Heart left ventricle (tissue), 16 donors: ENCODE measurements around the gene CST2. TPM values are rescaled to one million over a fixed set of nuclear protein-coding genes. Genes with fewer than 3 reads are reported as not detected.
A peak's percentile ranks its signal among the peaks of the same experiment; 100 is the strongest.

Source experiments
- ATAC-seq, 4 donors: fragments of 200-7000 bp; cut with Tn5 transposase; one replicate each; pipeline ENCODE4 v1.9.1; 2020 to 2022; ENCODE audit warnings: moderate library complexity in 4 of 4, mild to moderate bottlenecking in 3 of 4, moderate number of reproducible peaks in 1 of 4
- DNase-seq, 5 donors: peaks; one replicate each; pipeline ENCODE4 v3.0.0-alpha.2; 2020
- H3K27ac ChIP-seq, 12 donors: fragments of 200-600 bp; sonication (generic) in 4 of 12; one replicate each; pipeline versions ENCODE4 v1.5.0 to v1.8.0; 2016 to 2022; ENCODE audit warnings: mild to moderate bottlenecking in 2 of 12
- H3K27me3 ChIP-seq, 9 donors: fragments of 200-600 bp; sonication (generic) in 2 of 9; one replicate each; pipeline versions ENCODE4 v1.5.1 to v1.8.0; 2016 to 2022; ENCODE audit warnings: mild to moderate bottlenecking in 3 of 9
- H3K36me3 ChIP-seq, 9 donors: fragments of 200-600 bp; sonication (generic) in 2 of 9; one replicate each; pipeline versions ENCODE4 v1.5.0 to v1.8.0; 2018 to 2022; ENCODE audit warnings: mild to moderate bottlenecking in 2 of 9
- H3K4me1 ChIP-seq, 12 donors: fragments of 200-600 bp; sonication (generic) in 4 of 12; one replicate each; pipeline versions ENCODE4 v1.5.0 to v1.8.0; 2016 to 2022; ENCODE audit warnings: mild to moderate bottlenecking in 3 of 12
- H3K4me3 ChIP-seq, 12 donors: fragments of 200-600 bp; sonication (generic) in 4 of 12; one replicate each; pipeline versions ENCODE4 v1.5.0 to v1.8.0; 2017 to 2022; ENCODE audit warnings: mild to moderate bottlenecking in 9 of 12, moderate library complexity in 4 of 12
- H3K9me3 ChIP-seq, 12 donors: fragments of 200-600 bp; sonication (generic) in 4 of 12; one replicate each; pipeline versions ENCODE4 v1.5.0 to v1.8.0; 2016 to 2022; ENCODE audit warnings: mild to moderate bottlenecking in 1 of 12
- POLR2A ChIP-seq, 2 donors: fragments of 450-650 bp; IDR thresholded peaks; one replicate each; pipeline ENCODE4 v1.6.1; 2017; ENCODE audit warnings: antibody characterized with exemption in 2 of 2, mild to moderate bottlenecking in 2 of 2, moderate library complexity in 2 of 2
- WGBS, 4 donors: extraction: QIAGEN DNeasy Blood & Tissue Kit in 2 of 4; methylation state at CpG; one replicate each; pipeline versions ENCODE4 v1.1.5 to v1.1.7; 2013 to 2018; 5-methylcytosine and 5-hydroxymethylcytosine counted together
- intact Hi-C, 10 donors: fragments of 100-400 bp; cut with DNase I; formaldehyde crosslinking; loops; one replicate each; pipeline versions ENCODE4 v1.11.1 to v1.14.2; 2022
- long read RNA-seq, 3 donors: library from polyadenylated mRNA; unstranded; transcript quantifications; one replicate each; pipeline ENCODE4 v2.0.0, GENCODE V29; 2020 to 2021
- polyA plus RNA-seq, 2 donors: library from polyadenylated mRNA; stranded (reverse); fragments of 200-250 nt; gene quantifications; one replicate each; pipeline ENCODE4 v1.2.3, GENCODE V29; 2013
- total RNA-seq, 9 donors: library from RNA; depleted of rRNA in 2 of 9; stranded (reverse); fragments of >200 nt in 2 of 9; fragmentation: NEBNext Ultra II Directional in 3 of 9; extraction: Animal tissue kit (Norgen Biotek cat#: 25700) in 3 of 9; gene quantifications; one replicate each; pipeline versions ENCODE4 v1.1.0 to v1.2.4, GENCODE V29; 2016 to 2023
- TF ChIP-seq, protein P1 (sequence below), 12 donors: fragments of 200-600 bp; sonication (generic) in 4 of 12; IDR thresholded peaks; one replicate each; pipeline versions ENCODE4 v1.5.0 to v1.8.0; 2018 to 2022; ENCODE audit warnings: antibody characterized with exemption in 12 of 12, mild to moderate bottlenecking in 5 of 12
- donor health status: ischemic (EF 13 %, LVEDD 7.1; RV severe dilation, severe dysfunction).
- donor health status: healthy with polysubstance abuse.
- donor health status: DM: no; HTN: yes; CAD: no.
- donor health status: DM: no; HTN: no; CAD: no.
- donor health status: ischemic (EF 25% LVEDD 6.9; RV normal size, moderate dysfunction).
- donor health status: ischemic (EF 25% LVEDD 5.7; RV mildly dilated, moderate dysfunction).
- donor health status: healthy.
- donor health status: DM: yes; HTN: yes; CAD: no.
- donor health status: ischemic (EF 35%, LVEDD 5.7; RV mildly dilated, moderate dysfunction).
- donor health status: nonischemic (EF 11% LVEDD 7.7; RV severe dilation, severe dysfunction).
- donor health status: DM: yes; HTN: yes; CAD: no.
- donor health status: PGD.
- donor health status: ischemic (EF 29% LVEDD 5.4; RV normal size, mild dysfunction).
- donor health status: nonischemic (EF 23%, LVEDD 6.1; RV moderate dilation, normal function).

The CST2 gene, protein sequence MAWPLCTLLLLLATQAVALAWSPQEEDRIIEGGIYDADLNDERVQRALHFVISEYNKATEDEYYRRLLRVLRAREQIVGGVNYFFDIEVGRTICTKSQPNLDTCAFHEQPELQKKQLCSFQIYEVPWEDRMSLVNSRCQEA
- total RNA-seq (under 1 TPM in 2 of 9 donors, not detected in 7; 0.37 to 0.56 TPM), polyA plus RNA-seq (not detected)
- long read RNA-seq, donor 1: 0 reads
- long read RNA-seq, donor 2: 0 reads
- long read RNA-seq, donor 3: 0 reads

DNA sequence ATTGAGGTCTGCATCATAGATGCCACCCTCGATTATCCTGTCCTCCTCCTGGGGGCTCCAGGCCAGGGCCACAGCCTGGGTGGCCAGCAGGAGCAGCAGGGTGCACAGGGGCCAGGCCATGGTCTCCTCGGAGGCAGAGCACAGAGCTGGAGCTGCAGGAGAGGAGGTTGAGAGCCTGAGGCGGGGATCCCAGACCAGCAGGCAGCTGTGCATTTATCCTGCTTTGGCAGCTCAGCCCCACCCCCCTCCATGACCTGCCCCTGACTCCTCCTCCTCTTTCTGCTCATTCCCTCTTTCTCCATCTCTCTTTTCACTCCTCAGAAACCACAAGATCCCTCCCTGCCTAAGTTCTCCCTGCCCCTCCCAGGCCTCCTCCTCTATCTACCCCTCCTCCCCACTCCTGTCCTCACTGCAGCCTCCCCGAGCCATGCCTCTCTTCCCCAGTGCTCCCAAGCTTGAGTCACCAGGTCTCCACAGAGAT is at the start of gene CST2:
CST2 (minus strand) TSS at position 189 of the 481 bp plus-strand sequence; CDS start at position 120, 69 bp downstream.
- TF ChIP-seq, protein P1, sequence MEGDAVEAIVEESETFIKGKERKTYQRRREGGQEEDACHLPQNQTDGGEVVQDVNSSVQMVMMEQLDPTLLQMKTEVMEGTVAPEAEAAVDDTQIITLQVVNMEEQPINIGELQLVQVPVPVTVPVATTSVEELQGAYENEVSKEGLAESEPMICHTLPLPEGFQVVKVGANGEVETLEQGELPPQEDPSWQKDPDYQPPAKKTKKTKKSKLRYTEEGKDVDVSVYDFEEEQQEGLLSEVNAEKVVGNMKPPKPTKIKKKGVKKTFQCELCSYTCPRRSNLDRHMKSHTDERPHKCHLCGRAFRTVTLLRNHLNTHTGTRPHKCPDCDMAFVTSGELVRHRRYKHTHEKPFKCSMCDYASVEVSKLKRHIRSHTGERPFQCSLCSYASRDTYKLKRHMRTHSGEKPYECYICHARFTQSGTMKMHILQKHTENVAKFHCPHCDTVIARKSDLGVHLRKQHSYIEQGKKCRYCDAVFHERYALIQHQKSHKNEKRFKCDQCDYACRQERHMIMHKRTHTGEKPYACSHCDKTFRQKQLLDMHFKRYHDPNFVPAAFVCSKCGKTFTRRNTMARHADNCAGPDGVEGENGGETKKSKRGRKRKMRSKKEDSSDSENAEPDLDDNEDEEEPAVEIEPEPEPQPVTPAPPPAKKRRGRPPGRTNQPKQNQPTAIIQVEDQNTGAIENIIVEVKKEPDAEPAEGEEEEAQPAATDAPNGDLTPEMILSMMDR (IDR thresholded peaks at IDR 0.05): no peak
- no peak for TF ChIP-seq POLR2A (IDR thresholded peaks at IDR 0.05)
- ATAC-seq (no peak), DNase-seq (no peak)
- 47 to 59% (median 50%) methylated on average over 4 of the region's 4 CpGs for WGBS, 4 donors
- no peaks in the 10 kb centered on the region for H3K4me1 ChIP-seq
- no peaks in the 10 kb centered on the region for H3K36me3 ChIP-seq
- H3K4me3 ChIP-seq: no peak within 1 kb of the TSS
- no peak within 1 kb of the TSS for H3K27ac ChIP-seq
- intact Hi-C loops: no loop called here
- H3K27me3 ChIP-seq: no peaks in the 10 kb centered on the region
- no peaks in the 10 kb centered on the region for H3K9me3 ChIP-seq

DNA sequence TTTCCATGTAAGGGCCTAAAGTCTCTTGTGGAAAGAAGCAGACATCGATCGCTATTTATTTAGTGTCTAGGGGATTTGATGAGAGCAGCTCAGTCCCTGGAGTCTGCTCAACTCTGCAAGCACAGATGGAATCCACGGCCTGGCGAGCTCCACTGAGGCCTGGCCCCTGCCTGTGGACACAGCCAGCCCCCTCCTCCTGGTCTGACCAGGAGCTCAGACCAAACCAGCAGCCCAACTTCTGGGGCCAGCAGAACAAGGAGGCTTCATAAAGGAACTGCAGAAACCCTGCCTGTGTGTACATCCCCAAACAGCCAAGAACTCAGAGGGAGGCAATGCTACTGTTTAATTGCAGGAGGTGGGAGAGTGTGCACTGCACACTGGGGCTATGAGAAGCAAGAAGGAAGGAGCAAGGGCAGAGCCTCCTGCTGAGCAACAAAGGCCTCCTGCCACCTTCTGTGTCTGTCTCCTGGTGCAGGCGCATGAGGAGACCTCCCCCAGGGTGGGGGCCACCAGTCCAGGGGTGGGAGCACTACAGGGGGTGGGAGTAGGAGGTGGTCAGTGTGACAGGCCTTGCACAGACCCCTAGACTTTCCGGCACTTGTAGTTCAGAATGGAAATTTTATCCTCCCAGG is 49.2 kb upstream of the CST2 start:
- Histone ChIP-seq H3K27ac (peak overlapping the region in 1 of 12 donors; percentile 1), H3K4me3 (no peak overlapping the region), H3K9me3 (no peaks in the 10 kb centered on the region), H3K27me3 (peaks cover 0 to 26% (median 9%) of the 10 kb centered on the region in 9 donors), H3K36me3 (no peaks in the 10 kb centered on the region), H3K4me1 (no peaks in the 10 kb centered on the region)
- intact Hi-C loops: loop anchor here in 1 of 10 donors (10.0 kb wide), 1 partner anchor 61 kb away; no protein-coding TSS in a partner anchor
- ATAC-seq (no peak), DNase-seq (no peak)
- WGBS, 4 donors: 68 to 85% (median 78%) methylated on average over 4 to 6 of the region's 6 CpGs
- no peak for TF ChIP-seq POLR2A (IDR thresholded peaks at IDR 0.05)
- TF ChIP-seq, protein P1 (IDR thresholded peaks at IDR 0.05): no peak

DNA sequence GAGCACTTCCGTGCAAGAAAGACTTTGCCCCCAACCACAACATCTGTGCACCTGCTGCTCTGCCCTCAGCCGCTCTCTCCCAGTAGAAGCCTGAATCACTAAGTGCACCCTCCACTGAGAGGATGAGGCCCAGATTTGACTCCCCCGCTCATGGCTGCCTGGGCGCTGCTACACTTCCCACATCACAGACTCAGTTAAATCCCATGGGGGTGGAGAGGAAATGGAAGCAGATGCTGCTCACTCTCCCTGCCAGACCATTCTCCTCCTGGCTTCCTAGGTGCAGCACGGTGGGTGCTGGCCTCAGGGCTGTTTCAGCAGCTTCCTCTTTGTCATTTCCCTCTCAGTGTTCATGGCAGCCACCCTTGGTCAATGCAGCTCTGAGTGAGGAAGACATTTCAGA is 48.2 kb upstream of the CST2 start:
- H3K9me3 ChIP-seq: no peaks in the 10 kb centered on the region
- H3K36me3 ChIP-seq: no peaks in the 10 kb centered on the region
- intact Hi-C loops: loop anchor here in 2 of 10 donors (5.0 to 10.0 kb wide), 2 partner anchors 48 to 60 kb away; no protein-coding TSS in a partner anchor
- 44 to 69% (median 63%) methylated on average over 5 of the region's 5 CpGs for WGBS, 4 donors
- TF ChIP-seq, protein P1 (IDR thresholded peaks at IDR 0.05): no peak
- no peak for TF ChIP-seq POLR2A (IDR thresholded peaks at IDR 0.05)
- DNase-seq (no peak), ATAC-seq (peak in 2 of 4 donors; percentile 26 to 62)
- no peaks in the 10 kb centered on the region for H3K4me1 ChIP-seq
- no peak overlapping the region for H3K4me3 ChIP-seq
- H3K27ac ChIP-seq: no peak overlapping the region
- peaks cover 0 to 36% (median 9%) of the 10 kb centered on the region in 9 donors for H3K27me3 ChIP-seq

DNA sequence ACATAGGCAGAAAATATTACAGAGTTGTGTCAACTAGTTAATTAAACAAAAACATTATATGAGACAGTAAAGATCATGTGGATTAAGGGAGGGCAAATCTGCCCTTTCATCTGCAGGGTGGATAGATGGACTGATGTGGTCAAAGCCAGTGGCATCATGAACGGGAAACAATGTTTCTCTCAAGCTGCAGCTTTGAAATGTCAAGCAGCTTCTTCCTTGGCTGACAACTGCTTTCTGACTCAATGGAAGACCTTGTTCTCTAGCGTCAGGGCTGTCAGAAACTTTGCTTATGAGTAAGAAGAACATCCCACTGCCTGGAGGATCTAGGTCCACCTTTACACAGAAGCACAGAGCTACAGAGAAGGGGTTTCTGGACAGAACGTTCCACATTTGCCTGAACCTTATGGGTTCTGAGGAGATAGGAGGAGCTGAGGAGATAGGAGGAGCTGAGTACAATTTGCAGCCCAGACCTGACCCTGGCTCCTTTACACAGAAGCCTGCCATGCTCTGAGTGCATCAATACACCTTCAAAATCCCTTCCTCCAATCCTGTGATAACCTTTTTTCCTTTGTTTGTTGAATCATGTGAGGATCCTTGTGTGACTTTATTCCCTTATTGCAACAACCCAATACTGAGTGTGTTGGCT is 47.0 kb upstream of the CST2 start:
- no peaks in the 10 kb centered on the region for H3K4me1 ChIP-seq
- WGBS, 4 donors: 44 to 52% (median 49%) methylated on average over 3 of the region's 3 CpGs
- H3K36me3 ChIP-seq: no peaks in the 10 kb centered on the region
- intact Hi-C loops: loop anchor here in 2 of 10 donors (5.0 to 10.0 kb wide), 2 partner anchors 49 to 59 kb away; no protein-coding TSS in a partner anchor
- H3K27ac ChIP-seq: no peak overlapping the region
- DNase-seq (no peak), ATAC-seq (no peak)
- TF ChIP-seq, protein P1 (IDR thresholded peaks at IDR 0.05): no peak
- TF ChIP-seq POLR2A (IDR thresholded peaks at IDR 0.05): no peak
- peaks cover 0 to 44% (median 11%) of the 10 kb centered on the region in 9 donors for H3K27me3 ChIP-seq
- no peak overlapping the region for H3K4me3 ChIP-seq
- no peaks in the 10 kb centered on the region for H3K9me3 ChIP-seq
